ENCODE results near the gene BRD2. TPM values are rescaled to one million over a fixed set of nuclear protein-coding genes. Genes with fewer than 3 reads are reported as not detected.
A peak's percentile ranks its signal among the peaks of the same experiment; 100 is the strongest.

Gene BRD2
- total RNA-seq, 4 donors from 2014 or later = 110 to 152 (median 132) TPM

DNA sequence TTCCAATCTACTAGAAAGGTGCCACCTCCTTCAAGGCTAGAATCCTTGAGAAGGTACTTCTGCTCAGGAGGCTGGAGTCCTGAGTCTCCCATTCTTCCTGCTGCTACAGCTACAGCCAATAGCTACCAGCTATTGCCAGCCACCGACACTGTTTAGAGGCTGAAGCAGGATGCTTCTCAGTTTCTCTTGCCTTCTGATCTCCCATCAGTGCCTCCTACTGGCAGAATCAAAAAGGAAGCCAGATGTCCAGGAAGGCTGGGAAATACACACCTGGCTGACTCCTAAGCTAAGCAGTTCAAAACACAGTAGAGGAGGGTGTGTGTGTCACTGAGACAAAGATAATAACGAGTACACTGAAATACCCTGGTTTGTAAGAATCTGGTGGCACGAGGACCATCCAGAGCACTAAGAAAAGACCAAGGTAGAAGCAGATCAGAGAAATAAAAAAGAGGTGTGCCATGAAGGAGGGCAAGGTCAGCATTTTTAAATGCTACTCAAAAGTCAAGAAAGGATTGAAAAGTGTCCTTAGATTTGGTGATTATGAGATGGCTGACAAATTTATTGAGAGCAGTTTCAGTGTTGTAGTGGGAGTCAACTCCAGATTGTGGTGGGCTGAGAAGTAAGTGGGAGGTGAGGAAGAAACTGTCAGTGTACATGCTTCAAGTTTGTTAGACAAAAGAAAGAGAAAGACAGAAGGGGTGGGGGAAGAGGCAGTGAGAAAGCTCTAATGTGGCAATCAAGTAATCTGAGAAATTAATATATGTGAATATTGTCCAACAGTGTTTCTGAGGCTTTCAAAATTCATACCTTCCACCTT, 13.2 kb upstream of the BRD2 start:
- no peaks in the 10 kb centered on the region for H3K36me3 ChIP-seq
- no peak overlapping the region for H3K27ac ChIP-seq
- intact Hi-C loops (cut with DNase I) = no loop called here
- peaks cover 0 to 17% (median 7%) of the 10 kb centered on the region in 3 donors for H3K4me1 ChIP-seq
- no peaks in the 10 kb centered on the region for H3K27me3 ChIP-seq
- H3K4me3 ChIP-seq = no peak overlapping the region
- no peaks in the 10 kb centered on the region for H3K9me3 ChIP-seq
- no peak for DNase-seq
- no peak for TF ChIP-seq POLR2A (IDR thresholded peaks at IDR 0.05)
- TF ChIP-seq, protein P1, sequence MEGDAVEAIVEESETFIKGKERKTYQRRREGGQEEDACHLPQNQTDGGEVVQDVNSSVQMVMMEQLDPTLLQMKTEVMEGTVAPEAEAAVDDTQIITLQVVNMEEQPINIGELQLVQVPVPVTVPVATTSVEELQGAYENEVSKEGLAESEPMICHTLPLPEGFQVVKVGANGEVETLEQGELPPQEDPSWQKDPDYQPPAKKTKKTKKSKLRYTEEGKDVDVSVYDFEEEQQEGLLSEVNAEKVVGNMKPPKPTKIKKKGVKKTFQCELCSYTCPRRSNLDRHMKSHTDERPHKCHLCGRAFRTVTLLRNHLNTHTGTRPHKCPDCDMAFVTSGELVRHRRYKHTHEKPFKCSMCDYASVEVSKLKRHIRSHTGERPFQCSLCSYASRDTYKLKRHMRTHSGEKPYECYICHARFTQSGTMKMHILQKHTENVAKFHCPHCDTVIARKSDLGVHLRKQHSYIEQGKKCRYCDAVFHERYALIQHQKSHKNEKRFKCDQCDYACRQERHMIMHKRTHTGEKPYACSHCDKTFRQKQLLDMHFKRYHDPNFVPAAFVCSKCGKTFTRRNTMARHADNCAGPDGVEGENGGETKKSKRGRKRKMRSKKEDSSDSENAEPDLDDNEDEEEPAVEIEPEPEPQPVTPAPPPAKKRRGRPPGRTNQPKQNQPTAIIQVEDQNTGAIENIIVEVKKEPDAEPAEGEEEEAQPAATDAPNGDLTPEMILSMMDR (IDR thresholded peaks at IDR 0.05) = peak in 3 of 6 experiments; percentile 14 to 51 (median 23)
- WGBS, 2 donors = 48 to 50% methylated on average over 2 of the region's 3 CpGs

DNA sequence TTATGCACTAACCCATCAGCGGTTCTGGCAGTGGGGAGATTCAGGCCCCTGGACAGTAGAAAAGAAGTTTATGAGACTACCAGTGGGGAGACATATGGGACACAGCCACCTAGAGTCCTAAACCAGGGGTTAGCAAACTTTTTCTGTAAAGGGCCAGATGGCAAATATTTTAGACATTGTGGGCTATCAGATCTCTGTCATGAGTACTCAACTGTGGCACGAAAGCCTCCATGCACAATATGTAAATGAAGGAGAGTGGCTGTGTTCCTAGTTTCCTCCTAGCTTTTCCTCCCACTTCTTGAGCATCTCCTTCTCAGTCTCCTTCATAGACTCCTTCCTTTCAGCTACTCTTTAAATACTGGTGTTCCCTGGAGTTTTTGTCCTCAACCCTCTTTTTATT, 12.2 kb upstream of the BRD2 start:
- H3K4me1 ChIP-seq = peaks cover 0 to 17% (median 7%) of the 10 kb centered on the region in 3 donors
- no peak overlapping the region for H3K4me3 ChIP-seq
- no peaks in the 10 kb centered on the region for H3K27me3 ChIP-seq
- no peaks in the 10 kb centered on the region for H3K9me3 ChIP-seq
- DNase-seq = no peak
- 70 to 71% methylated on average over 2 of the region's 2 CpGs for WGBS, 2 donors
- TF ChIP-seq, protein P1 (IDR thresholded peaks at IDR 0.05) = no peak
- TF ChIP-seq POLR2A (IDR thresholded peaks at IDR 0.05) = no peak
- no peaks in the 10 kb centered on the region for H3K36me3 ChIP-seq
- intact Hi-C loops (cut with DNase I) = no loop called here
- H3K27ac ChIP-seq = no peak overlapping the region

DNA sequence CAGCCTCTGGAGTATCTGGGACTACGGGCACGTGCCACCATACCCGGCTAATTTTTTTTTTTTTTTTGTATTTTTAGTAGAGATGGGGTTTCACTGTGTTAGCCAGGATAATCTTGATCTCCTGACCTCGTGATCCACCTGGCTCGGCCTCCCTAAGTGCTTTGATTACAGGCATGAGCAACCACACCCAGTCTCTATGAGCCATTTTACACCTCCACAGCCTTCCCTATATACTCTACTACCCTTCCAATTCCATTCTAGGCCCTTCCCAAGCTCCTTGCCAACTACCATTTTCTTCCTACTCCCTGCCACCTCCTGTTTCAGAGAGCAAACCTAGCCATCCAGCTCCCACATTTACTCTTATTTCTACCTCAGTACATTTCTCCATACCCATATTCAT, 7.8 kb upstream of the BRD2 start:
- Histone ChIP-seq H3K27ac (no peak overlapping the region), H3K36me3 (no peaks in the 10 kb centered on the region), H3K4me3 (no peak overlapping the region), H3K27me3 (no peaks in the 10 kb centered on the region), H3K4me1 (peaks cover 0 to 19% (median 0%) of the 10 kb centered on the region in 3 donors), H3K9me3 (no peaks in the 10 kb centered on the region)
- 89 to 90% methylated on average over 5 of the region's 5 CpGs for WGBS, 2 donors
- no peak for DNase-seq
- intact Hi-C loops (cut with DNase I) = no loop called here
- no peak for TF ChIP-seq POLR2A (IDR thresholded peaks at IDR 0.05)
- TF ChIP-seq, protein P1 (IDR thresholded peaks at IDR 0.05) = no peak

DNA sequence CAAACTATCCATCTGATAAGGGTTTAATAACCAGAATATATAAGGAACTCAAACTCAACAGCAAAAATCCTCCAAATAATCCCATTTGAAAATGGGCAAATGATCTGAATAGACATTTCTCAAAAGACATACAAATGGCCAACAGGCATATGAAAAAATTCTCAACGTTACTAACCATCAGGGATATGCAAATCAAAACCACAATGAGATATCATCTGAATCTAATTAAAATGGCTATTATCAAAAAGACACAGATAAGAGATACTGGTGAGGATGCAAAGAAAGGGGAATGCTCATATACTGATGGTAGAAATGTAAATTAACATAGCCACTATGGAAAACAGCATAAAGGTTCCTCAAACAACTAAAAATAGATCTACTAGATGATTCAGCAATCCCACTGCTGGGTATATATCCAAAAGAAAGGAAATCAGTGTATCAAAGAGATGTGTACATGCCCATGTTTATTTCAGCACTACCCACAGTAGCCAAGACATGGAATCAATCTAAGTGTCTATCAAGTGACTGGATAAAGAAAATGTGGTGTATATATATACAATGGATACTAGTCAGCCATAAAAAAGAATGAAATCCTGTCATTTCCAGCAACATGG, 6.1 kb upstream of the BRD2 start:
- Histone ChIP-seq H3K9me3 (no peaks in the 10 kb centered on the region), H3K4me1 (peaks cover 0 to 36% (median 14%) of the 10 kb centered on the region in 3 donors), H3K4me3 (no peak overlapping the region), H3K27ac (no peak overlapping the region), H3K27me3 (no peaks in the 10 kb centered on the region), H3K36me3 (no peaks in the 10 kb centered on the region)
- no peak for DNase-seq
- 33 to 38% methylated on average over 1 of the region's 1 CpG for WGBS, 2 donors
- intact Hi-C loops (cut with DNase I) = no loop called here
- TF ChIP-seq, protein P1 (IDR thresholded peaks at IDR 0.05) = no peak
- TF ChIP-seq POLR2A (IDR thresholded peaks at IDR 0.05) = no peak

DNA sequence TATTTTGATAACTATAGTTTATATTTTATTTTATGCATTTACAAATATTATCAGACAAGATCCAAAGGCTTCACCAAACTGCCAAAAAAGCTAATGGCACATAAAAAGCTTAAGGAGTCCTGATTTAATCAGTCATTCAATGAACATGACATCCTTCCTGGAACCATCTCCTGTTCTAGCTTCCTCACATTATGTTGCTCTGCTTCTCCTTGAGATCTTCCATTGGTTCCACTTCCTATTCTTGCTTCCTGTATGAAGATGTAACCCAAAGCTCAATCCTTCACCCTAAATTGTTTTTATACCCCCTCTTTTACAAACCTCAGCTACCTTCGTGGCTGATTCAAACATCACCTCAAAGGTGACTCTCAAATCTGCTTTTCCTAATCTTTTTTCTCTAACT, 4.5 kb upstream of the BRD2 start:
- no peaks in the 10 kb centered on the region for H3K9me3 ChIP-seq
- intact Hi-C loops (cut with DNase I) = no loop called here
- TF ChIP-seq, protein P1 (IDR thresholded peaks at IDR 0.05) = no peak
- no peak for TF ChIP-seq POLR2A (IDR thresholded peaks at IDR 0.05)
- peaks cover 4 to 45% (median 15%) of the 10 kb centered on the region in 3 donors for H3K4me1 ChIP-seq
- no peak overlapping the region for H3K27ac ChIP-seq
- H3K27me3 ChIP-seq = no peaks in the 10 kb centered on the region
- DNase-seq = no peak
- H3K4me3 ChIP-seq = no peak overlapping the region
- WGBS, 2 donors = 67 to 75% methylated on average over 1 of the region's 1 CpG
- H3K36me3 ChIP-seq = no peaks in the 10 kb centered on the region

Measured in esophagus squamous epithelium (tissue), 5 donors.